Neural progenitor cell (in vitro differentiated cells): ENCODE results near the gene BCAR1. TPM values are rescaled to one million over a fixed set of nuclear protein-coding genes. Genes with fewer than 3 reads are reported as not detected.

Experiments used
- DNase-seq: peaks from one replicate; pipeline ENCODE4 v3.0.0-alpha.2; 2016; ENCODE audit warnings: low spot score
- H2AFZ ChIP-seq: fragments of 200-600 bp; sonication (generic); replicated peaks from 2 replicates; pipeline ENCODE4 v1.6.1; 2016; ENCODE audit warnings: antibody characterized with exemption
- H3F3A ChIP-seq: fragments of 200-600 bp; sonication (generic); 2 replicates; pipeline ENCODE4 v1.6.1; 2016; ENCODE audit warnings: antibody characterized with exemption, low read depth
- H3K27ac ChIP-seq: fragments of 200-600 bp; sonication (generic); 2 replicates; pipeline ENCODE4 v1.5.1; 2016; ENCODE audit warnings: mild to moderate bottlenecking
- H3K27me3 ChIP-seq: fragments of 200-600 bp; sonication (generic); 2 replicates; pipeline ENCODE4 v1.6.1; 2016; ENCODE audit warnings: mild to moderate bottlenecking, moderate library complexity
- H3K36me3 ChIP-seq: fragments of 200-600 bp; sonication (generic); 2 replicates; pipeline ENCODE4 v1.5.1; 2016
- H3K4me1 ChIP-seq: fragments of 200-600 bp; sonication (generic); 2 replicates; pipeline ENCODE4 v1.6.1; 2016; ENCODE audit warnings: mixed run types
- H3K4me2 ChIP-seq: fragments of 200-600 bp; sonication (generic); 2 replicates; pipeline ENCODE4 v1.6.1; 2016
- H3K4me3 ChIP-seq: fragments of 200-600 bp; sonication (generic); 2 replicates; pipeline ENCODE4 v1.5.1; 2016
- H3K79me2 ChIP-seq: fragments of 200-600 bp; sonication (generic); 2 replicates; pipeline ENCODE4 v1.6.1; 2016; ENCODE audit warnings: low read depth
- H3K9ac ChIP-seq: fragments of 200-600 bp; sonication (generic); 2 replicates; pipeline ENCODE4 v1.6.1; 2016
- H3K9me3 ChIP-seq: fragments of 200-600 bp; sonication (generic); 2 replicates; pipeline ENCODE4 v1.5.1; 2016; ENCODE audit warnings: low read depth
- H4K20me1 ChIP-seq: fragments of 200-600 bp; sonication (generic); 2 replicates; pipeline ENCODE4 v1.6.1; 2016; ENCODE audit warnings: low read depth
- H3K27ac Mint-ChIP-seq: 3 replicates; pipeline ENCODE4 v1.8.0; 2021; ENCODE audit warnings: mixed read lengths
- H3K27me3 Mint-ChIP-seq: 2 replicates; pipeline ENCODE4 v1.8.0; 2022; ENCODE audit warnings: low read depth, mild to moderate bottlenecking, inconsistent platforms, moderate library complexity, mixed read lengths; ENCODE audit not compliant: insufficient read depth
- H3K36me3 Mint-ChIP-seq: 3 replicates; pipeline ENCODE4 v1.8.0; 2021; ENCODE audit warnings: mixed read lengths
- H3K4me1 Mint-ChIP-seq: 3 replicates; pipeline ENCODE4 v1.8.0; 2021; ENCODE audit warnings: mixed read lengths
- H3K4me3 Mint-ChIP-seq: 3 replicates; pipeline ENCODE4 v1.8.0; 2021; ENCODE audit warnings: mild to moderate bottlenecking, moderate library complexity, mixed read lengths
- H3K9me3 Mint-ChIP-seq: 3 replicates; pipeline ENCODE4 v1.8.0; 2020; ENCODE audit warnings: mixed read lengths
- CTCF ChIP-seq: fragments of 200-600 bp; sonication (generic); IDR thresholded peaks from 2 replicates; pipeline ENCODE4 v1.5.1; 2017; ENCODE audit warnings: antibody characterized with exemption, mild to moderate bottlenecking
- EZH2 ChIP-seq: fragments of 200-600 bp; sonication (generic); IDR thresholded peaks from 2 replicates; pipeline ENCODE4 v1.6.1; 2017; ENCODE audit warnings: antibody characterized with exemption, mild to moderate bottlenecking, moderate library complexity
- EZH2phosphoT487 ChIP-seq: fragments of 200-600 bp; sonication (generic); IDR thresholded peaks from 2 replicates; pipeline ENCODE4 v1.6.1; 2017; ENCODE audit warnings: antibody characterized with exemption
- total RNA-seq: library from RNA; depleted of rRNA; stranded (reverse); fragments of >200 nt; gene quantifications from 2 replicates; pipeline ENCODE4 v1.2.3, GENCODE V29; 2015; ENCODE audit warnings: low replicate concordance

The BCAR1 gene
- total RNA-seq, 1 donor from 2014 or later: 10.9 TPM

DNA sequence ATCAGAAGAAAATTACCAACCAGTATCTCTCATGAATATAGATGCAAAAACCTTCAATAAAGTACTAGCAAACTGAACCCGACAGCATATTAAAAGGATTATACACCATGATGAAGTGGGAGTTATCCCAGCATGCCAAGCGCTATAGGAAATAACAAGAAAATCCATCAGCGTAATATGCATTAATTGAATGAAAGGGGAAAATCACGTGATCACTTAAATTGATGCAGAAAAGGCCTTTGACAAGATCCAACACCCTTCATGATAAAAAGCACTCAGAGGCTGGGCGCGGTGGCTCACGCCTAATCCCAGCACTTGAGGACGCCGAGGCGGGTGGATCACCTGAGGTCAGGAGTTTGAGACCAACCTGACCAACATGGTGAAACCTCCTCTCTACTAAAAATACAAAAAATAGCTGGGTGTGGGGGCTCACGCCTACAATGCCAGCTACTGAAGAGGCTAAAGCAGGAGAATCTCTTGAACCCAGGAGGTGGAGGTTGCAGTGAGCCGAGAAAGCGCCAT is 49.3 kb downstream of the BCAR1 start:
- H3K4me3 ChIP-seq: no peak overlapping the region
- no peak overlapping the region for H3K27ac ChIP-seq
- no peaks in the 10 kb centered on the region for H3K9me3 ChIP-seq
- no peaks in the 10 kb centered on the region for H4K20me1 ChIP-seq
- Mint-ChIP-seq H3K27ac (no peak overlapping the region), H3K36me3 (no peaks in the 10 kb centered on the region), H3K4me3 (no peak overlapping the region), H3K4me1 (peaks cover 6% of the 10 kb centered on the region), H3K9me3 (no peaks in the 10 kb centered on the region), H3K27me3 (peaks cover 2% of the 10 kb centered on the region)
- H3K79me2 ChIP-seq: no peaks in the 10 kb centered on the region
- H3K4me2 ChIP-seq: no peak overlapping the region
- H3K27me3 ChIP-seq: no peaks in the 10 kb centered on the region
- no peak for TF ChIP-seq EZH2phosphoT487
- no peak for TF ChIP-seq EZH2
- TF ChIP-seq CTCF: no peak
- DNase-seq: no peak
- no peak overlapping the region for H3K9ac ChIP-seq
- H3K4me1 ChIP-seq: no peaks in the 10 kb centered on the region
- H2AFZ ChIP-seq: no peak overlapping the region
- no peaks in the 10 kb centered on the region for H3F3A ChIP-seq
- H3K36me3 ChIP-seq: no peaks in the 10 kb centered on the region

- H3K9me3 Mint-ChIP-seq: no peaks in the 10 kb centered on the region
- no peak for DNase-seq
- Histone ChIP-seq H3K27ac (no peak overlapping the region), H3K36me3 (no peaks in the 10 kb centered on the region), H3K4me2 (no peak overlapping the region), H3K4me1 (no peaks in the 10 kb centered on the region), H2AFZ (peak overlapping the region; percentile 71), H3K9me3 (no peaks in the 10 kb centered on the region), H3K4me3 (no peak overlapping the region), H3K9ac (no peak overlapping the region), H3K79me2 (no peaks in the 10 kb centered on the region), H4K20me1 (no peaks in the 10 kb centered on the region), H3F3A (no peaks in the 10 kb centered on the region), H3K27me3 (no peaks in the 10 kb centered on the region)
- no peaks in the 10 kb centered on the region for H3K36me3 Mint-ChIP-seq
- TF ChIP-seq EZH2phosphoT487 (no peak), CTCF (no peak), EZH2 (no peak)
- H3K27me3 Mint-ChIP-seq: no peaks in the 10 kb centered on the region
- no peak overlapping the region for H3K4me3 Mint-ChIP-seq
- no peaks in the 10 kb centered on the region for H3K4me1 Mint-ChIP-seq
- no peak overlapping the region for H3K27ac Mint-ChIP-seq
These were observed 53.3 kb downstream of the BCAR1 start for GRCh38 chr16:75198135-75198600.

GRCh38 chr16:75197522-75198134 is 53.8 kb downstream of the BCAR1 start:
- no peak overlapping the region for H3K27ac ChIP-seq
- H3K4me2 ChIP-seq: no peak overlapping the region
- H3K4me1 Mint-ChIP-seq: no peaks in the 10 kb centered on the region
- no peaks in the 10 kb centered on the region for H3K36me3 ChIP-seq
- no peaks in the 10 kb centered on the region for H3K27me3 ChIP-seq
- H3K4me3 Mint-ChIP-seq: no peak overlapping the region
- H3K9me3 Mint-ChIP-seq: peaks cover 4% of the 10 kb centered on the region
- peak overlapping the region; percentile 71 for H2AFZ ChIP-seq
- no peaks in the 10 kb centered on the region for H4K20me1 ChIP-seq
- H3K9ac ChIP-seq: no peak overlapping the region
- no peaks in the 10 kb centered on the region for H3K27me3 Mint-ChIP-seq
- TF ChIP-seq EZH2 (no peak), CTCF (no peak), EZH2phosphoT487 (no peak)
- no peaks in the 10 kb centered on the region for H3K9me3 ChIP-seq
- H3K79me2 ChIP-seq: no peaks in the 10 kb centered on the region
- H3K4me1 ChIP-seq: no peaks in the 10 kb centered on the region
- DNase-seq: no peak
- H3F3A ChIP-seq: no peaks in the 10 kb centered on the region
- no peak overlapping the region for H3K27ac Mint-ChIP-seq
- no peaks in the 10 kb centered on the region for H3K36me3 Mint-ChIP-seq
- H3K4me3 ChIP-seq: no peak overlapping the region
